ENCODE measurements around the gene CDH12.
"Not testable (repeated sequence)": the region's sequence is repeated elsewhere in the genome, so short reads cannot be mapped to it uniquely, and the experiment has no call there.

The CDH12 gene

GRCh38 chr5:22010808-22011207, 842.3 kb downstream of the CDH12 start:
- not testable (repeated sequence) for DNase-seq (ENCODE audit: low read depth)

GRCh38 chr5:22001097-22001496, 852.0 kb downstream of the CDH12 start:
- DNase-seq (ENCODE audit: low read depth), result not testable (repeated sequence)

GRCh38 chr5:21985799-21986198, 867.3 kb downstream of the CDH12 start:
- not testable (repeated sequence) for DNase-seq (ENCODE audit: low read depth)

GRCh38 chr5:21951571-21951970, 901.6 kb downstream of the CDH12 start:
- not testable (repeated sequence) for DNase-seq (ENCODE audit: low read depth)

GRCh38 chr5:21931116-21931515, 922.0 kb downstream of the CDH12 start:
- no peak for DNase-seq (ENCODE audit: low read depth)

GRCh38 chr5:21919414-21920022, 933.6 kb downstream of the CDH12 start:
- no peak for DNase-seq (ENCODE audit: low read depth)

- DNase-seq (ENCODE audit: low read depth), result no peak
Observed at GRCh38 chr5:21918451-21918850, 934.7 kb downstream of the CDH12 start.

GRCh38 chr5:21910731-21911130, 942.4 kb downstream of the CDH12 start:
- no peak for DNase-seq (ENCODE audit: low read depth)

- no peak for DNase-seq (ENCODE audit: low read depth)
Observed at GRCh38 chr5:21895766-21896350, 957.3 kb downstream of the CDH12 start.

GRCh38 chr5:21893161-21893560, 960.0 kb downstream of the CDH12 start:
- DNase-seq (ENCODE audit: low read depth), result no peak

GRCh38 chr5:21889581-21889980, 963.6 kb downstream of the CDH12 start:
- DNase-seq (ENCODE audit: low read depth), result no peak

- DNase-seq (ENCODE audit: low read depth), result no peak
Observed at GRCh38 chr5:21882074-21882745, 970.9 kb downstream of the CDH12 start.

GRCh38 chr5:21880164-21880563, 973.0 kb downstream of the CDH12 start:
- no peak for DNase-seq (ENCODE audit: low read depth)

GRCh38 chr5:21862986-21863385, 990.2 kb downstream of the CDH12 start:
- no peak for DNase-seq (ENCODE audit: low read depth)

GRCh38 chr5:21858441-21858840, 994.7 kb downstream of the CDH12 start:
- no peak for DNase-seq (ENCODE audit: low read depth)

- no peak for DNase-seq (ENCODE audit: low read depth)
Observed at GRCh38 chr5:21856987-21857386, 996.2 kb downstream of the CDH12 start.

- no peak for DNase-seq (ENCODE audit: low read depth)
Observed at GRCh38 chr5:21847300-21847699, 1005.8 kb downstream of the CDH12 start.

GRCh38 chr5:21844960-21845359, 1008.2 kb downstream of the CDH12 start:
- DNase-seq (ENCODE audit: low read depth), result no peak

- DNase-seq (ENCODE audit: low read depth), result no peak
Observed at GRCh38 chr5:21834863-21835262, 1018.3 kb downstream of the CDH12 start.

- no peak for DNase-seq (ENCODE audit: low read depth)
Observed at GRCh38 chr5:21831145-21831787, 1021.9 kb downstream of the CDH12 start.

GRCh38 chr5:21826884-21827283, 1026.3 kb downstream of the CDH12 start:
- DNase-seq (ENCODE audit: low read depth), result no peak

GRCh38 chr5:21823588-21823987, 1029.6 kb downstream of the CDH12 start:
- DNase-seq (ENCODE audit: low read depth), result no peak

- no peak for DNase-seq (ENCODE audit: low read depth)
Observed at GRCh38 chr5:21823076-21823574, 1030.0 kb downstream of the CDH12 start.

Data from activated T-helper 1 cell treated with Interleukin-2 at 50 U/mL for 16 hours (primary cell).